ENCODE measurements around the gene ANKRD40CL. TPM values are rescaled to one million over a fixed set of nuclear protein-coding genes. Genes with fewer than 3 reads are reported as not detected.

ANKRD40CL gene
- total and polyA plus RNA-seq, 7 experiments from 2014 or later: not detected

DNA sequence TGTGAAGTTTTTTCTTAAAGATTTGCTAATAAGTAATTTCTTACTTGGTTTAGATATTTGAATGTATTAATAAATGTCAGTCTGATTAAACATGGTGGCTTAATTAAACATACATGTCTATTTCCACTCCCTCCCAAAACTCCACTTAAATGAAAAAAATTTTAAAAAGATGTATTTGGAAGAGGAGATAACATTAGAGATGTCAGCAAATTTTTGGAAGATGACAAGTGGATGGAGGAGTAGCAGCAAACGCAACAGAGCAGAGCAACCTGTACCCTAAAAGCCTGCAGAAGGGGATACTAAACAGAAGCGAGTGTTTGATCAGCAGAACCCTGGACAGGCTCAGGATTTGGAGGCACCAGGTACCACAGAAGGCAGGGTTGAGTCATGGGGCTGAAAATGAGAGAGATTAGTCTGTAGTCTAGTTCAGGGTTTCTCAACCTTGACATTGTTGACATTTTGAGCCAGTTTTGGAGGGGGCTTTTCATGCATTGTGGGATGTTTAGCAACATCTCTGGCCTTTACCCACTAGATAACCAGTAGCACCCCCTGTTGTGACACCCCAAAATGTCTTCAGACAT is 30.1 kb downstream of the ANKRD40CL start:
- Histone ChIP-seq H3K4me1 (ENCODE audit: control insufficient read depth in 2 of 2, insufficient read depth in 2 of 2, low read length in 2 of 2) (peaks cover 5 to 8% of the 10 kb centered on the region in 2 donors), H3K4me3 (ENCODE audit: low read length) (no peak overlapping the region), H3K9me3 (ENCODE audit: control insufficient read depth in 2 of 3, low read length in 3 of 3) (no peaks in the 10 kb centered on the region), H3K27ac (ENCODE audit: low read depth, low read length) (no peak overlapping the region), H3K36me3 (ENCODE audit: control insufficient read depth in 2 of 3, insufficient read depth in 3 of 3, low read length in 3 of 3) (peaks cover 10 to 49% (median 11%) of the 10 kb centered on the region in 3 experiments), H3K27me3 (ENCODE audit: control insufficient read depth in 2 of 2, insufficient read depth in 2 of 2, low read length in 2 of 2) (no peaks in the 10 kb centered on the region)
- H3K4me1 Mint-ChIP-seq: peaks cover 28 to 63% (median 47%) of the 10 kb centered on the region in 7 donors
- ChIA-PET POLR2A (no interaction called here), CTCF (no interaction called here)
- no peak overlapping the region for H3K4me3 Mint-ChIP-seq
- peaks cover 0 to 45% (median 21%) of the 10 kb centered on the region in 5 donors for H3K36me3 Mint-ChIP-seq
- no peak for DNase-seq
- intact Hi-C loops (cut with micrococcal nuclease): loop anchor here in 1 of 2 donors (2.0 kb wide), 1 partner anchor 16 kb away; no protein-coding TSS in a partner anchor
- ATAC-seq: no peak
- peak overlapping the region in 6 of 9 donors; percentile 2 to 82 (median 54) for H3K27ac Mint-ChIP-seq
- no peaks in the 10 kb centered on the region for H3K27me3 Mint-ChIP-seq
- no peaks in the 10 kb centered on the region for H3K9me3 Mint-ChIP-seq

DNA sequence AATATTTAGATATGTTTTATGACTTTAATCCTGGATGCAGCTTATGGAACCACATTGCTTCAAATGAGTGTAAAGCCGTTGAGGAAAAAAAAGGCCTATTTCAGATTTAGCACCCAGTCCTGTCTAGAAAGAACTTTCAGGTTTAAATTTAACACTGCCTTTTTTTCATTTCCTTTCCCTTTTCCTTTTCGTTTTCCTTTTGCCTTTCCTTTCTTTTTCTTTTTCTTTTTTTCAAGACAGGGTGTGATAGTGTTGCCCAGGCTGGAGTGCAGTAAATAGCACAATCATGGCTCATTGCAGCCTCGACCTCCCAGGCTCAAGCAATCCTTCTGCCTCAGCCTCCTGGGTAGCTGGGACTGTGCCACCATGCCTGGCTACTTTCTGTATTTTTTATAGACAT is 32.0 kb downstream of the ANKRD40CL start:
- Histone ChIP-seq H3K4me3 (ENCODE audit: low read length) (no peak overlapping the region), H3K36me3 (ENCODE audit: control insufficient read depth in 2 of 3, insufficient read depth in 3 of 3, low read length in 3 of 3) (peaks cover 0 to 30% (median 3%) of the 10 kb centered on the region in 3 experiments), H3K9me3 (ENCODE audit: control insufficient read depth in 2 of 3, low read length in 3 of 3) (no peaks in the 10 kb centered on the region), H3K27ac (ENCODE audit: low read depth, low read length) (no peak overlapping the region), H3K27me3 (ENCODE audit: control insufficient read depth in 2 of 2, insufficient read depth in 2 of 2, low read length in 2 of 2) (no peaks in the 10 kb centered on the region), H3K4me1 (ENCODE audit: control insufficient read depth in 2 of 2, insufficient read depth in 2 of 2, low read length in 2 of 2) (peaks cover 12 to 20% of the 10 kb centered on the region in 2 donors)
- intact Hi-C loops (cut with micrococcal nuclease): no loop called here
- peak overlapping the region in 3 of 10 donors; percentile 4 to 33 (median 29) for H3K4me3 Mint-ChIP-seq
- peaks cover 0 to 28% (median 16%) of the 10 kb centered on the region in 5 donors for H3K36me3 Mint-ChIP-seq
- ChIA-PET POLR2A (interaction anchor here (1.9 kb wide), 1 partner anchor 14 kb away, joined by 5 read pairs; no protein-coding TSS in a partner anchor), CTCF (no interaction called here)
- DNase-seq (no peak), ATAC-seq (no peak)
- peak overlapping the region in 6 of 9 donors; percentile 14 to 89 (median 54) for H3K27ac Mint-ChIP-seq
- H3K27me3 Mint-ChIP-seq: no peaks in the 10 kb centered on the region
- H3K9me3 Mint-ChIP-seq: no peaks in the 10 kb centered on the region
- peaks cover 39 to 82% (median 62%) of the 10 kb centered on the region in 7 donors for H3K4me1 Mint-ChIP-seq

DNA sequence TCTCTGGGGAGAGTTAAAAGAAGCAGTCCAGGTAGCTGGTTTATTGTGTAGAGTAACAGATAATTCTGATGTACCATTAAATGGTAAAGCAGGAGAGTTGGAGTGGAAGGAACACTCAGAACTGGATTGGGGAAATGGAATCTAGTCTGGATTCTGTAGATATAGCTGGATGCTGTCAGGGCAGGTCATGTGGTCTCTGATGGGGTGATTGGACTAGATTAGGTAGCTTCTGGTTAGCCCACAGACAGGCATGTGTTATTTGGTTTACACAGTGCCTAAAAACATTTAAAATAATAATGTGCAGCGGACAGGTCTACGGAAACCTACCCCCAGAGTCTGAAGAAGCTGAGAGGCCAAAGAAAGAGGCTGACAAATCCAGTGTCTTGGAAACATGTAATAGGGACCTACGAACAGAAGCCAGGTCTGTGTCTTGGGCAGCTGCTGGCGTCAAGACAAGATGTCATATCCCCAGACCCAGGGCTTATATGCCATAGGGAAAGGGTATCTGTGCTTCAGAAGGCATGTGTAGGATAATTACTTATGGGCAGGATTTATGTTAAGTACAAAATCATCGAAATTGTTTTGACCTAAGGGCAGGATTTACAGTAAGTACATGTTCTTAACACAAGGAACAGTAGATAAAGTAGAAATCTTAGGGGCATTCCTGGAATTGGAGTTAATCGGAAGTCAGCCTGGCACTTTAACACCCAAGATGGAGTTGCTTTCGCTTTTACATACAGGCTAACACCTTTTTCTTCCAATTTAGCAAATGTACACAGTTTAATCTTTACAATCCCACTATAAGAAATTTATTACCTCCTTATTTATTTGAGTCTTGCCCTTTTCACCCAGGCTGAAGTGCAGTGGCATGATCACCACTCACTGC is 35.5 kb downstream of the ANKRD40CL start:
- DNase-seq: no peak
- peaks cover 0 to 9% (median 6%) of the 10 kb centered on the region in 5 donors for H3K36me3 Mint-ChIP-seq
- peak; percentile 36 for ATAC-seq
- H3K4me3 Mint-ChIP-seq: peak overlapping the region in 6 of 10 donors; percentile 7 to 61 (median 16)
- H3K27ac Mint-ChIP-seq: peak overlapping the region in 7 of 9 donors; percentile 20 to 68 (median 39)
- H3K27me3 Mint-ChIP-seq: no peaks in the 10 kb centered on the region
- no peaks in the 10 kb centered on the region for H3K9me3 ChIP-seq (ENCODE audit: control insufficient read depth in 2 of 3, low read length in 3 of 3)
- ChIA-PET CTCF (no interaction called here), POLR2A (interaction anchor here (1.1 kb wide), 1 partner anchor 11 kb away, joined by 4 read pairs; no protein-coding TSS in a partner anchor)
- H3K9me3 Mint-ChIP-seq: no peaks in the 10 kb centered on the region
- H3K36me3 ChIP-seq (ENCODE audit: control insufficient read depth in 2 of 3, insufficient read depth in 3 of 3, low read length in 3 of 3): peaks cover 0 to 4% (median 2%) of the 10 kb centered on the region in 3 experiments
- H3K27ac ChIP-seq (ENCODE audit: low read depth, low read length): no peak overlapping the region
- H3K4me1 ChIP-seq (ENCODE audit: control insufficient read depth in 2 of 2, insufficient read depth in 2 of 2, low read length in 2 of 2): peaks cover 33 to 40% of the 10 kb centered on the region in 2 donors
- intact Hi-C loops (cut with micrococcal nuclease): no loop called here
- peaks cover 43 to 90% (median 71%) of the 10 kb centered on the region in 7 donors for H3K4me1 Mint-ChIP-seq
- no peaks in the 10 kb centered on the region for H3K27me3 ChIP-seq (ENCODE audit: control insufficient read depth in 2 of 2, insufficient read depth in 2 of 2, low read length in 2 of 2)
- H3K4me3 ChIP-seq (ENCODE audit: low read length): no peak overlapping the region

DNA sequence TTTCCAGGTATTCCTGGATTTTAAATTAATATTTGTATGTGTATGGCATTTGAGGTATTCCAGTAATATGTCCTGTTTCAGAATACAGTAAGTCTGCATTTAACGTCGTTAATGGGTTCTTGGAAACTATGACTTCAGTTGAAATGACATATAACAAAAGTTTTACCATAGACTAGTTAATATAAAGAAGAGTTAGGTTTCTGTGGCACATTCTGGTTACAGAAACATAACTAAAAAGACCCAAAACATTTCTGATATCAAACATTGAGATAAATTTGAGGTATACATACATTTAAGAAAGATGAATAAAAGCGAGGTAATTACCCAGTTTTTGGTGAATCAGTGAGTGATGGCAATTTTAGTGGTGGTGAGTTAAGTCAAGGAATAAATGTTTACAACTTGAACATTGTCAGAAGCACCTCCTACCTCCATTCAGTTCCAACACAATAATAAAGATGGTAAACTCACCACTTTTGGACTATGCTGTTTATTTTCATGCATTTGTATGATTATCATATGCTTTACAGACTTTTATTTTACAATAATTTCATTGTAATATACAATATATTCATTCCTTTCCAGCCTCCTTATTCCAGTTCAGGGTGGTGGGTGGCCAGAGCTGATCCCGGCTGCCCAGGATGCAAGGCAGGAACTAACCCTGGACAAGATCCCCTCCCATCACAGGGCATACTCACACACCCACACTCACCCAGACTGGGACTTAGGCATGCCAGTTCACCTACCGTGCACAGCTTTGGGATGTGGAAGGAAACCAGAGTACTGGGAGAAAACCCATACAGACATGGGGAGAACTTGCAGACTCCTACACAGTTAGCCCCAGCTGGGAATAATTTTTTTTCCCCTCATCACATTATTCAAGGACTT is 38.2 kb downstream of the ANKRD40CL start:
- DNase-seq (no peak), ATAC-seq (peak; percentile 17)
- Mint-ChIP-seq H3K27me3 (no peaks in the 10 kb centered on the region), H3K9me3 (no peaks in the 10 kb centered on the region), H3K4me3 (peak overlapping the region in 9 of 10 donors; percentile 9 to 57 (median 20)), H3K27ac (peak overlapping the region in 2 of 9 donors; percentile 64 to 67), H3K4me1 (peaks cover 35 to 85% (median 65%) of the 10 kb centered on the region in 7 donors), H3K36me3 (peaks cover 0 to 9% (median 6%) of the 10 kb centered on the region in 5 donors)
- Histone ChIP-seq H3K27ac (ENCODE audit: low read depth, low read length) (no peak overlapping the region), H3K4me1 (ENCODE audit: control insufficient read depth in 2 of 2, insufficient read depth in 2 of 2, low read length in 2 of 2) (peaks cover 47 to 50% of the 10 kb centered on the region in 2 donors), H3K36me3 (ENCODE audit: control insufficient read depth in 2 of 3, insufficient read depth in 3 of 3, low read length in 3 of 3) (peaks cover 0 to 4% (median 2%) of the 10 kb centered on the region in 3 experiments), H3K4me3 (ENCODE audit: low read length) (no peak overlapping the region), H3K9me3 (ENCODE audit: control insufficient read depth in 2 of 3, low read length in 3 of 3) (no peaks in the 10 kb centered on the region), H3K27me3 (ENCODE audit: control insufficient read depth in 2 of 2, insufficient read depth in 2 of 2, low read length in 2 of 2) (no peaks in the 10 kb centered on the region)
- ChIA-PET CTCF (no interaction called here), POLR2A (no interaction called here)
- intact Hi-C loops (cut with micrococcal nuclease): no loop called here

DNA sequence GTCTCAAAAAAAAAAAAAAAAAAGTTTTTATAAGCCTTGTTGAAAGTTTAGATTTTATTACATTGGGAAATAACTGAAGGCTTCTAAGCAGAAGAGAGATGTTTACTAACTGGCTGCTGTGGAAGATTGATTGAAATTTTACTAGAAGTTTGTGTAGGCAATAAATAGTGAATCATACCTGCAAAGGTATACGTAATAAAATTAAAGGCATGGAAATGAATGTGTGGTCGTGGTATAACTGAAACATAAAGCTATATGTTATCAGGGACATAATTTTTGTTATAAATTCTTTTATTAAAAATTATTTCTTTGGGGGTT is 39.2 kb downstream of the ANKRD40CL start:
- ChIA-PET CTCF (interaction anchor here (0.7 kb wide), 1 partner anchor 33 kb away, joined by 3 read pairs; no protein-coding TSS in a partner anchor), POLR2A (interaction anchor here (0.6 kb wide), 1 partner anchor 21 kb away, joined by 4 read pairs; no protein-coding TSS in a partner anchor)
- peak overlapping the region in 5 of 10 donors; percentile 40 to 69 (median 51) for H3K4me3 Mint-ChIP-seq
- no peaks in the 10 kb centered on the region for H3K27me3 Mint-ChIP-seq
- peak overlapping the region in 1 of 9 donors; percentile 33 for H3K27ac Mint-ChIP-seq
- Histone ChIP-seq H3K36me3 (ENCODE audit: control insufficient read depth in 2 of 3, insufficient read depth in 3 of 3, low read length in 3 of 3) (peaks cover 0 to 4% (median 2%) of the 10 kb centered on the region in 3 experiments), H3K4me1 (ENCODE audit: control insufficient read depth in 2 of 2, insufficient read depth in 2 of 2, low read length in 2 of 2) (peaks cover 53 to 60% of the 10 kb centered on the region in 2 donors), H3K4me3 (ENCODE audit: low read length) (no peak overlapping the region), H3K27me3 (ENCODE audit: control insufficient read depth in 2 of 2, insufficient read depth in 2 of 2, low read length in 2 of 2) (no peaks in the 10 kb centered on the region), H3K27ac (ENCODE audit: low read depth, low read length) (no peak overlapping the region), H3K9me3 (ENCODE audit: control insufficient read depth in 2 of 3, low read length in 3 of 3) (no peaks in the 10 kb centered on the region)
- H3K9me3 Mint-ChIP-seq: no peaks in the 10 kb centered on the region
- peaks cover 0 to 9% (median 6%) of the 10 kb centered on the region in 5 donors for H3K36me3 Mint-ChIP-seq
- peaks cover 38 to 87% (median 67%) of the 10 kb centered on the region in 7 donors for H3K4me1 Mint-ChIP-seq
- intact Hi-C loops (cut with micrococcal nuclease): no loop called here
- no peak for ATAC-seq
- DNase-seq: no peak

All from naive thymus-derived CD4-positive, alpha-beta T cell (primary cell).